H1 (cell line): ENCODE measurements around the gene FICD. TPM values are rescaled to one million over a fixed set of nuclear protein-coding genes. Genes with fewer than 3 reads are reported as not detected.

ENCODE experiments used
- CTCF ChIA-PET: fragments of 300-600 bp; sonication (Branson Sonifier 250); formaldehyde crosslinking; loops from one replicate; lab custom pipeline; 2021; ENCODE audit not compliant: partially characterized antibody; lab: Charles Lee
- POLR2A ChIA-PET: fragments of 300-600 bp; sonication (Branson Sonifier 250); formaldehyde crosslinking; loops from one replicate; lab custom pipeline; 2021; ENCODE audit warnings: inconsistent platforms; ENCODE audit not compliant: partially characterized antibody; lab: Charles Lee
- DNase-seq, 2 experiments: peaks; one replicate each; pipeline versions ENCODE4 v3.0.0 to v3.0.0-alpha.2; 2010 to 2022; ENCODE audit warnings: low spot score in 2 of 2, low read depth in 1 of 2, mixed read lengths in 1 of 2
- FAIRE-seq: peaks from 2 replicates; lab custom pipeline; 2011; peaks lifted over from hg19 to GRCh38; lab: Jason Lieb, UNC
- H2AFZ ChIP-seq: 2 replicates; pipeline ENCODE4 v1.8.1; 2012; ENCODE audit warnings: low read length, inconsistent platforms
- H2AK5ac ChIP-seq: 2 replicates; pipeline ENCODE4 v1.6.1; 2013; ENCODE audit warnings: low read depth, low read length
- H2BK120ac ChIP-seq: replicated peaks from 2 replicates; pipeline ENCODE3; 2013; ENCODE audit warnings: low read depth, low read length, inconsistent platforms
- H2BK12ac ChIP-seq: 2 replicates; pipeline ENCODE4 v1.6.1; 2013; ENCODE audit warnings: low read depth, low read length
- H2BK15ac ChIP-seq: 2 replicates; pipeline ENCODE4 v1.6.1; 2013; ENCODE audit warnings: low read length
- H2BK20ac ChIP-seq: 2 replicates; pipeline ENCODE4 v1.6.1; 2013; ENCODE audit warnings: low read length
- H2BK5ac ChIP-seq: 2 replicates; pipeline ENCODE4 v1.6.1; 2013; ENCODE audit warnings: low read depth, low read length
- H3K14ac ChIP-seq: 2 replicates; pipeline ENCODE4 v1.6.1; 2013; ENCODE audit warnings: inconsistent platforms; ENCODE audit not compliant: insufficient read length
- H3K18ac ChIP-seq: 2 replicates; pipeline ENCODE4 v1.6.1; 2013; ENCODE audit warnings: low read length; ENCODE audit errors: extremely low read depth
- H3K23ac ChIP-seq: 2 replicates; pipeline ENCODE4 v1.6.1; 2013; ENCODE audit warnings: inconsistent platforms; ENCODE audit not compliant: insufficient read length
- H3K23me2 ChIP-seq: 2 replicates; pipeline ENCODE4 v1.6.1; 2013; ENCODE audit warnings: low read depth, low read length
- H3K27ac ChIP-seq: 2 replicates; pipeline ENCODE4 v1.6.1; 2011; ENCODE audit warnings: low read depth, low read length, inconsistent platforms
- H3K27me3 ChIP-seq, 4 experiments: replicated peaks in 1 of 4; 1 replicate in 1 of 4; 2 replicates in 3 of 4; pipeline versions ENCODE4 v1.6.1 to v1.8.1; 2011 to 2013; ENCODE audit warnings: low read length in 3 of 4, mild to moderate bottlenecking in 3 of 4, inconsistent platforms in 2 of 4, mixed read lengths in 2 of 4, moderate library complexity in 1 of 4; ENCODE audit not compliant: control insufficient read depth in 3 of 4, insufficient read depth in 3 of 4; ENCODE audit errors: extremely low read depth in 1 of 4
- H3K36me3 ChIP-seq, 4 experiments: 2 replicates each; pipeline versions ENCODE4 v1.6.1 to v1.8.1; 2011 to 2013; ENCODE audit warnings: mild to moderate bottlenecking in 4 of 4, low read length in 3 of 4, moderate library complexity in 2 of 4, control low read depth in 1 of 4, inconsistent platforms in 1 of 4; ENCODE audit not compliant: insufficient read depth in 4 of 4, control insufficient read depth in 2 of 4
- H3K4ac ChIP-seq: replicated peaks from 2 replicates; pipeline ENCODE3; 2013; ENCODE audit warnings: low read length, low read depth, mixed read lengths, inconsistent platforms; ENCODE audit not compliant: insufficient read length
- H3K4me1 ChIP-seq, 4 experiments: replicated peaks in 1 of 4; 1 replicate in 1 of 4; 2 replicates in 3 of 4; pipeline versions ENCODE4 v1.6.1 to v1.8.1; 2011 to 2013; ENCODE audit warnings: low read length in 3 of 4, inconsistent platforms in 2 of 4, mixed read lengths in 1 of 4; ENCODE audit not compliant: insufficient read depth in 4 of 4, control insufficient read depth in 3 of 4
- H3K4me2 ChIP-seq, 2 experiments: 2 replicates each; pipeline versions ENCODE4 v1.6.1 to v1.8.1; 2011 to 2013; ENCODE audit warnings: low read depth in 2 of 2, low read length in 2 of 2, control low read depth in 1 of 2, inconsistent platforms in 1 of 2, mild to moderate bottlenecking in 1 of 2; ENCODE audit not compliant: insufficient read depth in 1 of 2
- H3K4me3 ChIP-seq, 4 experiments: fragments of 200-600, 300-600 bp in 1 of 4; sonication (generic), shearing (Covaris generic), sonication (Bioruptor Twin) in 1 of 4; 2 replicates each; pipeline versions ENCODE4 v1.5.1 to v1.8.1; 2011 to 2016; ENCODE audit warnings: low read length in 4 of 4, low read depth in 3 of 4, control low read depth in 2 of 4, inconsistent platforms in 2 of 4, mild to moderate bottlenecking in 2 of 4, mixed read lengths in 1 of 4, moderate library complexity in 1 of 4; ENCODE audit not compliant: insufficient read depth in 2 of 4; ENCODE audit errors: extremely low read depth in 1 of 4
- H3K56ac ChIP-seq: replicated peaks from 2 replicates; pipeline ENCODE3; 2013; ENCODE audit warnings: low read depth, mild to moderate bottlenecking, mixed read lengths, low read length, inconsistent platforms; ENCODE audit not compliant: insufficient read length
- H3K79me1 ChIP-seq: 2 replicates; pipeline ENCODE4 v1.6.1; 2013; ENCODE audit warnings: low read depth, low read length, control low read depth
- H3K79me2 ChIP-seq, 2 experiments: 2 replicates each; pipeline versions ENCODE4 v1.6.1 to v1.8.1; 2012 to 2013; ENCODE audit warnings: low read length in 2 of 2, mild to moderate bottlenecking in 2 of 2, inconsistent platforms in 1 of 2; ENCODE audit not compliant: insufficient read depth in 2 of 2, control insufficient read depth in 1 of 2
- H3K9ac ChIP-seq, 4 experiments: replicated peaks in 1 of 4; 1 replicate in 1 of 4; 2 replicates in 3 of 4; pipeline versions ENCODE4 v1.6.1 to v1.8.1; 2011 to 2013; ENCODE audit warnings: low read depth in 3 of 4, low read length in 3 of 4, control low read depth in 2 of 4, mild to moderate bottlenecking in 2 of 4, moderate library complexity in 2 of 4, inconsistent platforms in 1 of 4; ENCODE audit errors: extremely low read depth in 1 of 4
- H3K9me3 ChIP-seq, 2 experiments: 2 replicates each; pipeline versions ENCODE4 v1.6.1 to v1.8.1; 2012 to 2013; ENCODE audit warnings: mild to moderate bottlenecking in 2 of 2, moderate library complexity in 2 of 2, control low read depth in 1 of 2, inconsistent platforms in 1 of 2, low read depth in 1 of 2, low read length in 1 of 2, mixed read lengths in 1 of 2; ENCODE audit not compliant: insufficient read depth in 2 of 2
- H4K20me1 ChIP-seq, 2 experiments: replicated peaks in 1 of 2; 2 replicates each; pipeline versions ENCODE3 to v1.8.1; 2011 to 2013; ENCODE audit warnings: inconsistent platforms in 2 of 2, low read length in 2 of 2, mild to moderate bottlenecking in 1 of 2; ENCODE audit not compliant: insufficient read depth in 2 of 2, control insufficient read depth in 1 of 2
- H4K5ac ChIP-seq: 2 replicates; pipeline ENCODE4 v1.6.1; 2013; ENCODE audit warnings: low read length, low read depth, mixed read lengths, inconsistent platforms; ENCODE audit not compliant: insufficient read length
- H4K8ac ChIP-seq: 2 replicates; pipeline ENCODE4 v1.8.0; 2013; ENCODE audit warnings: mild to moderate bottlenecking, moderate library complexity, low read length, inconsistent platforms; ENCODE audit not compliant: insufficient read depth; ENCODE audit errors: extremely low read depth
- H4K91ac ChIP-seq: replicated peaks from 2 replicates; pipeline ENCODE3; 2013; ENCODE audit warnings: low read length, mixed read lengths, inconsistent platforms; ENCODE audit not compliant: insufficient read length
- BACH1 ChIP-seq: IDR thresholded peaks from 2 replicates; pipeline ENCODE4 v1.6.1; 2012; ENCODE audit warnings: low read length, improper control_type of control experiment
- CREB1 ChIP-seq: IDR thresholded peaks from 2 replicates; pipeline ENCODE4 v1.6.1; 2012; ENCODE audit warnings: inconsistent platforms
- POLR2AphosphoS5 ChIP-seq: IDR thresholded peaks from 2 replicates; pipeline ENCODE4 v1.6.1; 2011; ENCODE audit warnings: low read depth, low read length
- YY1 ChIP-seq: IDR thresholded peaks from 2 replicates; pipeline ENCODE4 v1.6.1; 2011; ENCODE audit warnings: low read depth, mild to moderate bottlenecking, low read length
- WGBS, 2 experiments: shearing (Covaris generic) in 1 of 2; methylation state at CpG; one replicate each; pipeline versions ENCODE4 v1.1.6 to v1.1.7; 2013 to 2015; ENCODE audit warnings: low lambda C conversion rate in 2 of 2, mixed read lengths in 2 of 2, inconsistent platforms in 1 of 2, low coverage in 1 of 2, missing lambda C conversion rate in 1 of 2; ENCODE audit not compliant: insufficient replicate concordance in 2 of 2, insufficient coverage in 1 of 2, insufficient read length in 1 of 2; ENCODE audit errors: extremely low coverage in 1 of 2, missing lambda C conversion rate in 1 of 2; 5-methylcytosine and 5-hydroxymethylcytosine counted together
- polyA plus RNA-seq, 7 experiments: library from polyadenylated mRNA; depleted of rRNA in 3 of 7; stranded (reverse) in 5 of 7; unstranded in 2 of 7; fragments of >200 nt in 5 of 7; fragments of 200-250 nt in 2 of 7; gene quantifications; 1 replicate in 5 of 7; 2 replicates in 1 of 7; 4 replicates in 1 of 7; pipeline versions ENCODE4 v1.2.1 to v1.2.3, GENCODE V29; 2011 to 2013; ENCODE audit warnings: missing spikeins in 2 of 7, mixed read lengths in 2 of 7
- total RNA-seq: library from RNA; stranded (reverse); fragmentation: NEBNext Ultra II Directional; extraction: Animal tissue kit (Norgen Biotek cat#: 25700); gene quantifications from 2 replicates; pipeline ENCODE4 v1.2.1, GENCODE V29; 2021

Gene FICD
- total and polyA plus RNA-seq, 2 of the 8 experiments (the other 6 are each of a cell fraction or from before 2014, with no cell fraction given) = 2.2 to 6.0 TPM

DNA sequence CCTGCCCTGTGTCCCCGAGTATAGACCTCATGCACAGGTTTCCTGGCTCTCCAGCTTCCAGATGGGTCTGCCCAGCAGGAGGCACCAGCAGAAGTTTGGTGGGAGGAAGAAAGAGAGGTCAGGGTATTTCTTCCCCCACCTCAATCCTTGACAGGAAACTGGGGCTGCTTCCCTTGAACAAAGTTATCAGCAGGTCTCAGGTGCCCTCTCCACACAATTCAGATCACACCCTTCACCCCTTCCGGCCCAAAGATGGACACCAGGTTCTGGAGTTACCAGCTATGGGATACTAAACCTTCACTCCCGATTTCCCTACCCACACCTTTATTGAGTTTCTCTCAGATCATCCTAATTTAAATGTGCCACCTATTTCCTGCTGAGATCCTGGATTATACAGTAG is 44.7 kb downstream of the FICD start:
- no peak overlapping the region for H2AK5ac ChIP-seq
- peaks cover 20% of the 10 kb centered on the region for H3K23me2 ChIP-seq
- H3K14ac ChIP-seq = no peak overlapping the region
- H3K18ac ChIP-seq = no peak overlapping the region
- H4K5ac ChIP-seq = no peak overlapping the region
- peaks cover 13 to 20% of the 10 kb centered on the region in 2 experiments for H4K20me1 ChIP-seq
- H2BK12ac ChIP-seq = 0 out of 2 replicates have a peak overlapping the region, but pooled peaks have one; percentile 32
- ChIA-PET POLR2A (interaction anchor here (1.3 to 4.3 kb wide), 5 partner anchors 10 to 79 kb away, joined by 5 to 40 read pairs (median 6); no protein-coding TSS in a partner anchor), CTCF (interaction anchor here (0.7 to 24.3 kb wide), 3 partner anchors 54 to 897 kb away, joined by 3 to 523 read pairs (median 4); no protein-coding TSS in a partner anchor)
- TF ChIP-seq CREB1 (no peak), BACH1 (no peak), POLR2AphosphoS5 (0 out of 2 replicates have a peak, but pooled peaks have one; percentile 15), YY1 (no peak)
- H3K4me3 ChIP-seq = peak overlapping the region; percentile 84 to 100 (median 94); a peak in 7 of 8 replicates
- no peak overlapping the region for H3K23ac ChIP-seq
- no peak overlapping the region for H2BK120ac ChIP-seq
- H3K4ac ChIP-seq = no peak overlapping the region
- no peak overlapping the region for H2AFZ ChIP-seq
- H3K36me3 ChIP-seq = peaks cover 5 to 29% (median 7%) of the 10 kb centered on the region in 4 experiments
- FAIRE-seq (no peak), DNase-seq (no peak)
- H3K27me3 ChIP-seq = no peaks in the 10 kb centered on the region
- H3K4me1 ChIP-seq = peaks cover 0 to 4% (median 0%) of the 10 kb centered on the region in 4 experiments; a peak in 1 of 7 replicates
- H3K9ac ChIP-seq = peak overlapping the region in 3 of 4 experiments; percentile 65 to 100 (median 100); a peak in 4 of 7 replicates
- H2BK5ac ChIP-seq = no peak overlapping the region; the same call in 1 of the 2 replicates
- peaks cover 44 to 75% of the 10 kb centered on the region in 2 experiments for H3K79me2 ChIP-seq
- no peak overlapping the region for H4K91ac ChIP-seq
- WGBS, 2 experiments = 87% methylated on average over 3 of the region's 3 CpGs; no CpG with 5 or more reads in 1 of the 2 experiments
- H3K4me2 ChIP-seq = peak overlapping the region; percentile 94 to 99
- peaks cover 2% of the 10 kb centered on the region; the same call in 1 of the 2 replicates for H3K79me1 ChIP-seq
- no peak overlapping the region for H2BK15ac ChIP-seq
- H3K9me3 ChIP-seq = no peaks in the 10 kb centered on the region
- H3K27ac ChIP-seq = no peak overlapping the region
- no peak overlapping the region for H3K56ac ChIP-seq
- H4K8ac ChIP-seq = no peak overlapping the region; the same call in 1 of the 2 replicates
- no peak overlapping the region for H2BK20ac ChIP-seq
